ENCODE data around the gene FAM32A.
A peak's percentile ranks its signal among the peaks of the same experiment; 100 is the strongest.

FAM32A gene

DNA sequence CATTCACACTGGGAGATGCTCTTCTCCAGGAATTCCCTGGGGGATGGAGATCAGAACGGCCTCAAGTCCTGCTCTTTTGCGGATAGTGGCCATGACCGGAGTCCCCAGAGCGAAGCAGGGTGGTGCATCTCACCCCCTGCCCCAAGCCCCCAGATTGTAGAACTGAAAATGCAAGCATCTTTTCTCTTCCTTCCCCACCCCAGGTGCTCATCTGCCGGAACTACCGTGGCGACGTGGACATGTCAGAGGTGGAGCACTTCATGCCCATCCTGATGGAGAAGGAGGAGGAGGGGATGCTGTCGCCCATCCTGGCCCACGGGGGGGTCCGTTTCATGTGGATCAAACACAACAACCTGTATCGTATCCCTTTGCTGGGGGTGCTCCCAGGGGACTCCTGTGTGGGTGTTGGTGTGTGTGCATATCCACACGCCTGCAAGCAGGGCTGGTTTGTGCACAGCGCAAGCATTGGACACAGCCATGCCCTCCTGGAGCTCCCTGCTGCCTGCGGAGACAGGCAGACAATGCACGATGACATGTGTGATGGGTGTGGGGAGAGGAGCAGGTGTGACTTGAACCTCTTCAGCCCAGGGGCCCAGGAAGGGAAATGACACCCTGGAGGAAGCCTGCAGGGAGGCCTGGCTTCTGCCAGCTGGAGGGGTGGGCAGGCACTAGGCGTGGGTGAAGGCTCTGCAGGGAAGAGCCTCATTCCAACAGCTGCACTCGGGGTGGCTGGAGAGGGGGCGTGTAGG is 18.2 kb downstream of the FAM32A start:
- no peak for DNase-seq

DNA sequence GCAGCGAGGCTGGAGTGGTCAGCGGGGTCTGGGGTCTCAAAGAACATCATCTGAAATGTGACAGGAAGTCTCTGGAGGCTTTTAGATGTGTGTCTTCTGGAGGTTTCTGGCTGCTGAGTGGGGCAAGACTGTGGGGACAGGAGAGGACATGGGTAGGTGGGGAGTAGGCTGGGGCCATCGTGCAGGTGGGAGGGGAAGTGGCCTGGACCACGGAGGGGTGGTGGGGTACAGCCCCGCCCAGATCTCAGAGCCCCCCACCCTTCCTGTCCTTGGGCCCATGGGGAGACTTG is 18.7 kb downstream of the FAM32A start:
- no peak for DNase-seq

DNA sequence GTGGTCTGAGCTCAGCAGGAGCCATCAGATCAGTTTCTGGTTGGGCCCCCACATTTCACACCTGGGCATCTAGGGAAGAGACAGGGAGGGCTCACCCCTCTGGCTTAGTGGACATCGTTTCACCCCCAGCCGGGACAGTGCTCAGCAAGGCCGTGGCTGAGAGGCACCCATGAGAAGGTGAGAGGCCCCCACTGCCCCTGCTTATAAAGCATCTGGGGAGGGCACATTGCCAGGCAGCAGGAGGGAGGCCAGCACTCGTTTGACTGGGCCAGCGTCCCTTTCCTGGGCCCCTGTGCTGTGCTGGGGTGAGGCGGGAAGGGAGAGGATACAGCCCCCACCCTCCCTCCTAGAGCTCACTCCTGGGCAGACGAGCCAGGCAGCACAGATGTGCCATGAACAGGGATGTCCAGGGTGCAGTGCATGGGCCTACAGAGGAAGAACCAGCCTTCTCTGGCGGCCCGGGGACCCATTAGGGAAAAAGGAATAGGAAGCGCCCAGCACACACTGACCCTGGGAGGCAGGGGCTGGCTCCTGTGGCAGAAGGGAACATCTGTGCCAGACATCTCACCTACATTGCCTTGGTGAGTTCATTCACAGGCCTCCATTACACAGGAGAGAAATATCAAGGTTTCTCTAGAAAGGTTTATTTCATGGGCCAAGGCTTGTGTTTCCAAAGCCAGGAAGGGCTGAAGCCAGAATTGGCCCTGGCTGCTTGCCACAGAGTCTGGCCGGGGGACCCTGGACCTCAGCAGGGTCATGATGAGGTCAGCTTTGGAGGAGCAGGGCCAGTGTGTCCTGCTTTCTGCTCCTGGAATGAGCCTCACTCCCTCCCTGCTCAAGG is 20.2 kb downstream of the FAM32A start:
- no peak for DNase-seq

DNA sequence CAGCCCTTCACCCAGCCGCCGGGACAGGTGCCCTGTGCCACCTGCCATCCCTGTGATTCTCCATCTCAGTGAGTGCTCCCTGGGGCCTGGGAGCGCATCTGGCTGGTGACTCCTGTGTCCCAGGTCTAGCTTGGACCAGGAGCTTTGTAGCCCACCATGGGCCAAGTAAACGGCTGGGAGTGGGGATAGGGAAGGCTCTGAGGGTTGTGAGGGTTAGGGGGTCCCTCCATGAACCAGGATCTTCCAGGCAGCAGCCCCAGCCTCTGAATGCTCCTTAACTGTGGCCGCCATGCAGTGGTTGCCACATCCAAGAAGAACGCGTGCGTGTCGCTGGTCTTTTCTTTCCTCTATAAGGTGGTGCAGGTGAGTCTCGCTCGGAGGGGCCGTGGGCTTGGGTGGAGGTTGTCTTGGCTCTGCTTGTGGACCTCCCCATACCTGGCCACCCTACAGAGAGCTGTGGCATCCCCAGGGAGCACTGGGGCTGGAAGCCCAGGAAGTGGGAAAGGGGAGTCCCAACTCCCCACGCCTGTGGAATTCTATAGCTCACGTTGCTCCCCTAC is 20.9 kb downstream of the FAM32A start:
- DNase-seq: no peak

- peak; percentile 43 for DNase-seq
Measured at GRCh38 chr19:16206637-16207036, 21.4 kb downstream of the FAM32A start.

DNA sequence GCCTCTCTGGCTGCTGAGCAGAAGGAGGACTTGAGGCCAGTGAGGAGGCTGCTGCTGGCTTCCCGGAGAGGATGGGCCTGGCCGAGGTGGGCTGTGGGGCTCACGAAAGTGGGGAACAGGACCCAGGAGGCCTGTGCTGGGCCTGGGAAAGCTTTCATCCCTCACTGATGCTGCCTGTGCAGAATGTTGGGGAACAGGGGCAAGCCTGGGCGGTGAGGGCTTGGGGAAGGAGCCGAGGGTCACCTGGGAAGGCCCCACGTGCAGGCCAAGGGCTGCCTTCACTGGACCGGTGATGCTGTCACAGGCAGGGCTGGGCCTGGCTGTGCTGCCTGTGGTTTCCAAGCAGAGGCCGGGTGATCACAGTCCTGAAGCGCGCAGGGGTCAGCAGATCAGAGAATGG is 21.9 kb downstream of the FAM32A start:
- DNase-seq: no peak

DNA sequence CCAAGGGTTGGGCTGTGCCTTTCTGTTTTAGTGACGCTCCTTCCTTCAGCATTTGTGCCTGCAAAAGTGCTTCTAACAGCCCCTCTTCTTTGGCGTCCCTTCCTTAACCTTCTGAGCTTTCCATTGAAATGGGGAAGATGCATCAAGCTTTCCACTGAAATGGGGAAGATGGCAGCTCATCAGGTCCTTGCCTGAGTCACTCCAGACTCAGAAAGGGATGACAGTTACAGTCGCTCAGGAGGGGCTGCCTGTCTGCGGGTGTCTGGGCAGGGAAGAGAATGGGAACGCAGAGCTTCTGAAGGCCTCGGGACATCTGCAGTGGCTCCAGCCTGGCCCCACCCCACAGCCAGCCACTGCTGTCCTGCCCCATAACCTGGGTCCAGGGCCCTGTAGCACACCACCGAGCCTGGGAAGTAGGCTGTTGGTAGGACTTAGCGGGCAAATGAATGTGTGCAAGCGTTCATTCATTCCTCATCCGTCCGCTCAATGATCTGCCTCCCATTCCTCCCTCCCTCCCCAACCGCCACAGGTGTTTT is 22.3 kb downstream of the FAM32A start:
- DNase-seq: peak; percentile 50

- DNase-seq: no peak
Measured at GRCh38 chr19:16208064-16208759, 23.0 kb downstream of the FAM32A start.

GRCh38 chr19:16208847-16209665 is 23.8 kb downstream of the FAM32A start:
- peak; percentile 38 for DNase-seq

DNA sequence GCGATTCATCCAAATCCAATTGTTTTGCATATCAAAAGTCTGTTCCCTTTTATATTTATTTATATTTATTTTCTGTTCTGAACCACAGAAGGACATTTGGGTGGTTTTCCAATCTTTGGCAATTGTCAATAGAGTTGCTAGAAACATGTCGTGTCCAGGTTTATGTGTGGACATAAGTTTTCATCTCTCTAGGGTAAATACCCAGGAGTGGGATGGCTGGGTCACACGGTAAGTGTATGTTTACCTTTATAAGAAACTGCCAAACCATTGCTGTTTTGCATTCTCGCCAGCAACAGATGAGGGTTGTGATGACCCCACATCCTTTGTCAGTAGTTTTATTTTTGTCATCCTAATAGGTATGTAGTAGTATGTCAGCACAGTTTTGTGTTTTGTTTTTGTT is 25.0 kb downstream of the FAM32A start:
- DNase-seq: no peak

GRCh38 chr19:16213076-16213475 is 27.9 kb downstream of the FAM32A start:
- no peak for DNase-seq

GRCh38 chr19:16216744-16217670 is 31.8 kb downstream of the FAM32A start:
- no peak for DNase-seq

DNA sequence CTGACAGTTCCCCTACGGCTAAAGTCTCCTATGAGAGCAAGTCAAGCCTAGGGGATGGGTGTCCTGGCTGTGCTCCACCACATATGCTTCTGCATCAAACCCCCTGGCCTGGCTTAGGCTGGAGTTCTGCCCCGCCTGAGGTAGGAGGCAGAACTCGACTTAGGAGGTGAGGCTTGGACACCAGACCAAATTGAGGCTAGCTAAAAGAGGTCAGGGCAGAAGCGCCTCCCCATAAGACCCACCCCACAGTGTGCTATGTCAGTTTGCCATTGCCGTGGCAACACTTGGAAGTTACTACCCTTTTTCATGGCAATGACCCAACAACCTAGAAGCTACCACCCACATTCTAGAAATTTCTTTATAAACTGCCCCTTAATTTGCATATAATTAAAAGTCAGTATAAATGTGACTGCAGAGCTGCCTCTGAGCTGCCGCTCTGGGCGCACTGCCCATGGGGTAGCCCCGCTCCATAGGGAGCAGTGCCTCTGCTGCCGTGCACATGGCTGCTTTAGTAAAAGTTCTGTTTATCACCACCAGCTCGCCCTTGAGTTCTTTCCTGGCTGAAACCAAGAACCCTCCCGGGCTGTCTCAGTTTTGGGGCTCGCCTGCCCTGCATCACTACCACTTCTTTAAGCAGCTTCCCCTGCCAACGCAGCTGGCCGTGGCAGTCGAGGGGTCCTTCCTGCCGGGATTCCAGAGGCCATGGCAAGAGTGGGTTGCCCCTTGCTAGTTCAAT is 32.7 kb downstream of the FAM32A start:
- no peak for DNase-seq

DNA sequence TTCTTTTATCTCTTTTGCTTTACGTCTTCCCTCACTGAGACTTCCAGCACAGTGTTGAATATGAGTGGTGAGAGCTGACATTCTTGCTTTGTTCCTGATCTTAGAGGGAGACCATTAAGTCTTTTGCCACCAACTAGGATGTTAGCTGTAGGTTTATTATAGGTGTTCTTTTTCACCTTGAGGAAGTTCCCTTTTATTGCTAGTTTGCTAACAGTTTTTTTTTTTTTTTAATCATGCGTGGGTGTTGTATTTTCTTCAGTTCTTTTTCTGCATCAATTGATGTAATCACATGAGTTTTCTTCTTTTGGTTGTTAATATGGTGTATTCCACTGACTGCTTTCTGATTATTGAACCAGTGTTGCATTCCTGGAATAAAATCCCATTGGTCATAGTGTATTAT is 33.6 kb downstream of the FAM32A start:
- DNase-seq: no peak

DNA sequence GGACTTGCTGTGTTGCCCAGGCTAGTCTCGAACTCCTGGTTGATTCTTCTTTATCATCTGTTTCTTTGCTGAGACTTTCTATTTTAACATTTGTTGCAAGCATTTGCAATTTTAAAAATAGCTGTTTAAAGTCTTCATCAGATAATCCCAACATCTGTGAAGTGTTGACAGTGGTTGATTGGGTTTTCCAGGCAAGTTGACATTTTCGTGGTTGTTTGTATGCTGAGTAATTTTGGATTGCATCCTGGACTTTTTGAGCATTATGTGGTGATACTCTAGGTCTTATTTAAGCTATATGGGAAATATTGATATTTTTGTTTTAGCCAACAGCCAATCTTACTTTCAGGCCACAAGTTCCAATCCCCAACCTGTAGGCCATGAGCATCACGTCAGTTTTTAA is 37.6 kb downstream of the FAM32A start:
- DNase-seq: no peak

GRCh38 chr19:16223746-16224145 is 38.5 kb downstream of the FAM32A start:
- no peak for DNase-seq

DNA sequence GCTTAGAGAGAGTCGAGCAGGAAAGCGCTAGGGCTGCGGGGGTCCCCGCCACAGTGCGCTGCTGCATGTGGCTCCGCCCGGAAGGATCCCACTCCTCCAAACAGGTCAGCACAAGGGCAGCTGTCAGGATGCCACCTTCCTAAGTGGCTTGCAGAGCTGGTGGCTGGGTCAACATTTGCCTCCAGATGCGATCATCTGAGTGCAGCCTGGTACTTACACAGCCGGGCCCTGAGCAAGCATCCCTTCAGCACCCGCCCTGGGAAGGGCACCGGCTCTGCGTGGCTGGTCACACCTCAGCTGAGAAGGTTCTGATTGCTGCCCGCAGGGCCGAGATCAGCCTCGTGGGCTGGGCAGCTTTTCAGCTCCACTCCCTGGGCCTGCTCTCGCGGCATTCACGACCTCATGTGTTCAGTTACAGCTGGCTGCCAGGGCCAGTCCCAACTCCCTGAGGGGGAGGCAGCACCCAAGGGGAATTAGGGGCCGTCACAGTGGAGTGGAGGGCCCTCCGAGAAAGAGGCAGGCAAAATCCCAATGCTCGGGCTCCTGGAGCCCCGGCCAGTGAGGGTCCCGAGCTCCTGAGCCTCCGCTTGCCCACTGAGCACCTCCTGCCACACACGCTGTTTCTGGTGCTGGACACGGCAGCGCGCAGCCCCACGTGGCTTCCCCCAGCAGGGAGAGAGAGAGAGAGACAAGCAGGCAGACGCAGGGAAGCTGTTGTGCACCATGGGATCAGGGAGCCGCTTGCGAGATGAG is 39.3 kb downstream of the FAM32A start:
- peak; percentile 44 for DNase-seq

- DNase-seq: no peak
Measured at GRCh38 chr19:16225279-16226183, 40.3 kb downstream of the FAM32A start.

DNA sequence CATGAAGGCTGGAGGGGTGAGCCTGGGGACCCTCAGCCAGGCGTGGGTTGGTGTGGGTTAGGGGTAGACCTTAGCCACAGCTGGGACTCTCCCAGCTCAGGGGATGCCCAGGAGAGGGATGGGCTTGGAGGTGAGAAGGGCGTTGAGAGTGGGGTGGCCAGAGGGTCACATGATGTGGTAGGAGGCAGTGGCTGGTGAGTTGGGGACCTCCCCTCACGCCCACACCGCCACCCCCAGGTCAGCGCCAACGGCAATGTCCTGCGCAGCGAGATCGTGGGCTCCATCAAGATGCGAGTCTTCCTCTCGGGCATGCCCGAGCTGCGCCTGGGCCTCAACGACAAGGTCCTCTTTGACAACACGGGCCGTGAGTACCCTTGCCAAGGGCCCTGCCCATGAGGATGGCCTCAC is 41.0 kb downstream of the FAM32A start:
- no peak for DNase-seq

All from islet precursor cell (in vitro differentiated cells).